Measurements from ENCODE around the gene VWA3B.
A peak's percentile ranks its signal among the peaks of the same experiment; 100 is the strongest.
"Not testable (repeated sequence)": the region's sequence is repeated elsewhere in the genome, so short reads cannot be mapped to it uniquely, and the experiment has no call there.

Gene VWA3B

GRCh38 chr2:98086491-98087446, at the start of gene VWA3B:
Gene VWA3B, plus strand, starts transcription at chr2:98087167. Its CDS starts 5,926 bp downstream, at chr2:98093093.
- peak; percentile 12 to 50 for DNase-seq

- DNase-seq, result no peak
Observed at GRCh38 chr2:98037206-98037605, 49.8 kb upstream of the VWA3B start.

GRCh38 chr2:98037666-98038336, 49.2 kb upstream of the VWA3B start:
- DNase-seq, result no peak

GRCh38 chr2:98039085-98039756, 47.7 kb upstream of the VWA3B start:
- DNase-seq, result no peak

GRCh38 chr2:98040331-98040939, 46.5 kb upstream of the VWA3B start:
- no peak for DNase-seq

GRCh38 chr2:98043101-98043500, 43.9 kb upstream of the VWA3B start:
- DNase-seq, result no peak

- DNase-seq, result not testable (repeated sequence)
Observed at GRCh38 chr2:98044730-98045129, 42.2 kb upstream of the VWA3B start.

GRCh38 chr2:98050070-98050469, 36.9 kb upstream of the VWA3B start:
- no peak for DNase-seq

GRCh38 chr2:98058191-98058975, 28.6 kb upstream of the VWA3B start:
- DNase-seq, result no peak

- no peak for DNase-seq
Observed at GRCh38 chr2:98060277-98060676, 26.7 kb upstream of the VWA3B start.

- DNase-seq, result no peak
Observed at GRCh38 chr2:98063291-98063854, 23.6 kb upstream of the VWA3B start.

- no peak for DNase-seq
Observed at GRCh38 chr2:98065808-98066207, 21.2 kb upstream of the VWA3B start.

- no peak for DNase-seq
Observed at GRCh38 chr2:98067160-98067559, 19.8 kb upstream of the VWA3B start.

- no peak for DNase-seq
Observed at GRCh38 chr2:98070081-98070480, 16.9 kb upstream of the VWA3B start.

GRCh38 chr2:98072442-98072841, 14.5 kb upstream of the VWA3B start:
- no peak for DNase-seq

- no peak for DNase-seq
Observed at GRCh38 chr2:98078701-98079100, 8.3 kb upstream of the VWA3B start.

- no peak for DNase-seq
Observed at GRCh38 chr2:98084151-98084868, 2.7 kb upstream of the VWA3B start.

- DNase-seq, result no peak
Observed at GRCh38 chr2:98084869-98085238, 2.1 kb upstream of the VWA3B start.

GRCh38 chr2:98085649-98086048, 1.3 kb upstream of the VWA3B start:
- no peak for DNase-seq

- DNase-seq, result no peak
Observed at GRCh38 chr2:98087447-98088020, 567 bp downstream of the VWA3B start.

- DNase-seq, result no peak
Observed at GRCh38 chr2:98088261-98088660, 1.3 kb downstream of the VWA3B start.

All from stimulated activated CD4-positive, alpha-beta T cell treated with anti-CD3 and anti-CD28 coated beads, Interleukin-4, amount 100 ng/mL, for 4 hours (primary cell).